ACC112 (cell line): Measurements from ENCODE around the gene HTT-AS.

Experiments used
- H2AFZ ChIP-seq: fragments of 200-600 bp; sonication (generic); one replicate; pipeline ENCODE4 v1.6.0; 2017; ENCODE audit warnings: antibody characterized with exemption, low read length; ENCODE audit not compliant: unreplicated experiment
- H3K27ac ChIP-seq: fragments of 200-600 bp; sonication (generic); 2 replicates; pipeline ENCODE4 v1.5.1; 2014; ENCODE audit warnings: low read depth, mild to moderate bottlenecking, antibody characterized with exemption, low read length, moderate library complexity
- H3K27me3 ChIP-seq: fragments of 200-600 bp; sonication (generic); 2 replicates; pipeline ENCODE4 v1.6.1; 2014; ENCODE audit warnings: mild to moderate bottlenecking, antibody characterized with exemption, low read length, moderate library complexity, mixed read lengths; ENCODE audit not compliant: insufficient read depth
- H3K36me3 ChIP-seq: fragments of 200-600 bp; sonication (generic); 2 replicates; pipeline ENCODE4 v1.6.1; 2016; ENCODE audit warnings: mild to moderate bottlenecking, antibody characterized with exemption, low read length, moderate library complexity, mixed read lengths; ENCODE audit not compliant: insufficient read depth
- H3K4me1 ChIP-seq: fragments of 200-600 bp; sonication (generic); one replicate; pipeline ENCODE4 v1.6.1; 2016; ENCODE audit warnings: low read length, mixed read lengths; ENCODE audit not compliant: insufficient read depth, unreplicated experiment, control insufficient read depth
- H3K4me3 ChIP-seq: fragments of 200-600 bp; sonication (generic); 2 replicates; pipeline ENCODE4 v1.5.1; 2014; ENCODE audit warnings: mild to moderate bottlenecking, low read depth, low read length
- H3K79me2 ChIP-seq: fragments of 200-600 bp; sonication (generic); one replicate; pipeline ENCODE4 v1.6.0; 2016; ENCODE audit warnings: low read length; ENCODE audit not compliant: control insufficient read depth, unreplicated experiment, insufficient read depth

Gene HTT-AS

GRCh38 chr4:3071811-3072210, 2.5 kb downstream of the HTT-AS start:
- H3K4me3 ChIP-seq: no peak overlapping the region
- H3K27ac ChIP-seq: no peak overlapping the region
- H3K36me3 ChIP-seq: no peaks in the 10 kb centered on the region
- H3K27me3 ChIP-seq: no peaks in the 10 kb centered on the region
- no peaks in the 10 kb centered on the region for H3K4me1 ChIP-seq
- H2AFZ ChIP-seq: no peak overlapping the region
- peaks cover 18% of the 10 kb centered on the region for H3K79me2 ChIP-seq

DNA sequence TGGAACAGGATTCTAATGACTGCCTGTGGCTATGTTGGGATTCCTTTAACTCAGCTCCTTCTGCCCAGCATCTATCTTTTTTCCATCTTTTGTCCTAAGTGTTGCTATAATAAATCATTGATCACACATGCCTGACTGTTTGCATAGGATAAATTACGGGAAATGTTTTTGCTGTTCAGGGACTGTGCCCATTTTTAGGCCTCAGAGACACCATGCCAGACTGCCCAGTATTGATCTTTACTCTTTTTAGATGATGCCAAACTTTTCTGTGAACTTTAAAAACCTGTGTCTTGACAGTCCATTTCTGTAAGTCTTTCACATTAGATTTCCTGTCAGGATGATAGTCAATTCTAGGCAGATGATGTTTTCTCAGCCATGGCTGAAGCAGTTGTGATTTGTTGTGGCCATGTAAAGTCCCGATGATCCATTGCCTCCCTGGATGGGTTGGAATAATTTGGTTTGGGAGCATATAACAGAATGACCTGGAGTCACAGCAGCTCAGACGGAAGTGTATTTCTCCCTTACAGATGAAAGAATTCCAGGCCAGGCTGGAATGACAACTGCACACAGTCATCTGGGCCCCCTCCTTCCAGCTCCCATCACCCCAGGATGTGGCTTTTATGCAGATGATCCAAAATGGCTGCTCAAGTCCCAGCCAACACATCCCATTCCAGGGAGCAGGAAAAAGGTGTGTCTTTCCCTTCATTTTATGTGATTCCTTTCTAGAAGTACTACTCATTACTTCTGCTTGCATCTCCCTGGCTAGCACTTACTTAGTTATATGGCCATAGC, 3.4 kb downstream of the HTT-AS start:
- no peaks in the 10 kb centered on the region for H3K4me1 ChIP-seq
- H3K79me2 ChIP-seq: peaks cover 9% of the 10 kb centered on the region
- H3K36me3 ChIP-seq: no peaks in the 10 kb centered on the region
- no peak overlapping the region for H3K27ac ChIP-seq
- H3K27me3 ChIP-seq: no peaks in the 10 kb centered on the region
- no peak overlapping the region for H2AFZ ChIP-seq
- H3K4me3 ChIP-seq: no peak overlapping the region

DNA sequence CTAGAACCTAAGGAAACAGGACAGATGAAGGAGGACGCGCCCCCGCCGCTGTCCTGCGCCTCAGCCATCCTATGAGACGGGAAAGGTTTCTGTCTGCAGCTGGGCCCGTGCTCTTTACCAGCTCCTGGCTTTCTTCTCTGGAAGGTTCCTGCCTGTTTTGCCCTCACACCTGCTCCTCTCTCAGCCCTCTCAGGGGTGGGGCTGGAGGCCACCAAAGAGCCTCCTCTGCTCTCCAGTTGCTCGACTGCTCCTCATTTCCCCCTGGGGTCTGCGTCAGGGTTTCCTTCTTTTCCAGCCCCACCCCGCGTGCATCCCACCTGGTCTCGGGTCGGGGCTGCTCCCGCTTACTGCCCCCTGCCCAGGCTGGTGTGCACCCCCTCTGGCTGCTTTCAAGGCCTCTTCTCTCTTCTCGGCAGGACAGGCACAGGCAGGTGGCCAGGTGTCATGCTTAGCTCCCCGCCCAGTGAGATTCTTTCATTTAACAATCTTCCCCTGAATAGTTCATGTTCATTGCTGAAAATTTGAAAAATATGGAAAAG, 4.6 kb downstream of the HTT-AS start:
- Histone ChIP-seq H3K79me2 (no peaks in the 10 kb centered on the region), H3K4me1 (no peaks in the 10 kb centered on the region), H2AFZ (no peak overlapping the region)

GRCh38 chr4:3067473-3068001, 6.8 kb downstream of the HTT-AS start:
- no peaks in the 10 kb centered on the region for H3K79me2 ChIP-seq
- H3K4me1 ChIP-seq: no peaks in the 10 kb centered on the region
- no peak overlapping the region for H2AFZ ChIP-seq
- no peaks in the 10 kb centered on the region for H3K36me3 ChIP-seq
- no peak overlapping the region for H3K4me3 ChIP-seq
- no peak overlapping the region for H3K27ac ChIP-seq
- H3K27me3 ChIP-seq: no peaks in the 10 kb centered on the region

More for the DNA sequence above, 4.6 kb downstream of the HTT-AS start:
- no peaks in the 10 kb centered on the region for H3K36me3 ChIP-seq
- no peak overlapping the region for H3K27ac ChIP-seq
- no peak overlapping the region for H3K4me3 ChIP-seq
- H3K27me3 ChIP-seq: no peaks in the 10 kb centered on the region

- Histone ChIP-seq H3K4me3 (no peak overlapping the region), H2AFZ (no peak overlapping the region), H3K4me1 (no peaks in the 10 kb centered on the region), H3K36me3 (no peaks in the 10 kb centered on the region), H3K27ac (no peak overlapping the region), H3K27me3 (no peaks in the 10 kb centered on the region), H3K79me2 (no peaks in the 10 kb centered on the region)
These were observed 7.4 kb downstream of the HTT-AS start for GRCh38 chr4:3066836-3067400.

DNA sequence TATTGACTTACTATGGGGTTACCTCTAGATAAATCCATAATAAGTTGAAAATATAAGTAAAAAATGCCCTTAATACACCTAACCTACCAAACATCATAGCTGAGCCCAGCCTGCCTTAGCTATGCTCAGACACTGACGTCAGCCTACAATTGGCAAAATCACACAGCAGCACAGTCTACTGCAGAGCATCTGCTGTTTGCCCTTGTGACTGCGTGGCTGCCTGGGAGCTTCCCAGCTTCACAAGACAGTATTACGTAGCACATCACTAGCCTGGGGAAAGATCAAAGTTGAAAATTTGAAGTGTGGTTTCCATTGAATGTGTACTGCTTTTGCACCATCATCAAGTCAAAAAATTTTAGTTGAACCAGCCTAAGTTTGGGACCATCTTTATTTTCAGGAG, 8.8 kb downstream of the HTT-AS start:
- Histone ChIP-seq H2AFZ (no peak overlapping the region), H3K36me3 (no peaks in the 10 kb centered on the region), H3K4me3 (no peak overlapping the region), H3K27me3 (no peaks in the 10 kb centered on the region), H3K27ac (no peak overlapping the region), H3K79me2 (no peaks in the 10 kb centered on the region), H3K4me1 (no peaks in the 10 kb centered on the region)

- no peak overlapping the region for H2AFZ ChIP-seq
- H3K4me3 ChIP-seq: no peak overlapping the region
- no peak overlapping the region for H3K27ac ChIP-seq
- H3K27me3 ChIP-seq: no peaks in the 10 kb centered on the region
- H3K4me1 ChIP-seq: no peaks in the 10 kb centered on the region
- H3K36me3 ChIP-seq: no peaks in the 10 kb centered on the region
- no peaks in the 10 kb centered on the region for H3K79me2 ChIP-seq
These were observed 11.9 kb downstream of the HTT-AS start for GRCh38 chr4:3062471-3062870.

GRCh38 chr4:3060946-3061345, 13.4 kb downstream of the HTT-AS start:
- H3K4me3 ChIP-seq: no peak overlapping the region
- H3K36me3 ChIP-seq: no peaks in the 10 kb centered on the region
- no peaks in the 10 kb centered on the region for H3K4me1 ChIP-seq
- no peak overlapping the region for H3K27ac ChIP-seq
- no peaks in the 10 kb centered on the region for H3K79me2 ChIP-seq
- H2AFZ ChIP-seq: no peak overlapping the region
- H3K27me3 ChIP-seq: no peaks in the 10 kb centered on the region

- no peaks in the 10 kb centered on the region for H3K27me3 ChIP-seq
- no peak overlapping the region for H2AFZ ChIP-seq
- no peaks in the 10 kb centered on the region for H3K4me1 ChIP-seq
- no peaks in the 10 kb centered on the region for H3K36me3 ChIP-seq
- H3K4me3 ChIP-seq: no peak overlapping the region
- H3K27ac ChIP-seq: no peak overlapping the region
- no peaks in the 10 kb centered on the region for H3K79me2 ChIP-seq
These were observed 14.4 kb downstream of the HTT-AS start for GRCh38 chr4:3059943-3060342.

DNA sequence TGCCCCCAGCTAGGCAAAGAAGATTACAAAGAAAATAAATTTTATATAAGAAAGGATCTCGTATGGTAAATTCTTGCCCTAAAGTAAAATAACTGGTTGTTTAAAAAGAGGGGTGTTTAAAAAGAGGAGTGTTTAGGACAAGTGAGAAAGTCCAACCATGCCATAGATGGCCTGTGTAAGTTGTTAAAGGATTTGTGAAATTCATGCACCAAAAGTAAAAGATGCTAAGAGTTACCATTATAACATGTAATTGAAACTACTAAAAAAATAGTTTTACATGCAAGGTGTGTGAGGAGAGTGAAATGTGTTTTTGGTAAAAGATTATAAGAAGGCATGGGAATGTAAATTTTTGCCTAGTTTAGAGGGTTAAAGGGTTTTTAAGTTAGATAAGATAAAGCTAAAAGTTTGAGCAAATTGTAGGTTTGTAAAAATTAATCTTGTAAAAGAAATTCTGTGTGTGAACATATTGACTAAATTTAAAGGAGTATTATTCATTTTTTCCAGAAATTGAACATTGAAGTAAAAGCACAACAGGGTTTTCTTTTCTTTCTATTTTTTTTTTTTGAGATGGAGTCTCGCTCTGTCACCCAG, 20.1 kb downstream of the HTT-AS start:
- no peak overlapping the region for H3K4me3 ChIP-seq
- no peak overlapping the region for H3K27ac ChIP-seq
- no peak overlapping the region for H2AFZ ChIP-seq
- no peaks in the 10 kb centered on the region for H3K27me3 ChIP-seq
- H3K79me2 ChIP-seq: no peaks in the 10 kb centered on the region
- no peaks in the 10 kb centered on the region; the same call in 1 of the 2 replicates for H3K36me3 ChIP-seq
- H3K4me1 ChIP-seq: no peaks in the 10 kb centered on the region
